ENCODE results near the gene TTBK2. TPM values are rescaled to one million over a fixed set of nuclear protein-coding genes. Genes with fewer than 3 reads are reported as not detected.

Gene TTBK2
- total RNA-seq, 2 experiments from 2014 or later: 17.5 to 20.1 TPM

- intact Hi-C loops (cut with DNase I, micrococcal nuclease): no loop called here
- Mint-ChIP-seq H3K9me3 (peaks cover 2% of the 10 kb centered on the region), H3K27me3 (no peaks in the 10 kb centered on the region), H3K27ac (no peak overlapping the region), H3K36me3 (ENCODE audit: low read depth) (peaks cover 28% of the 10 kb centered on the region), H3K4me1 (ENCODE audit: low read depth) (peaks cover 4% of the 10 kb centered on the region), H3K4me3 (no peak overlapping the region)
- DNase-seq (no peak), ATAC-seq (ENCODE audit: poor library complexity) (no peak)
- Histone ChIP-seq H3K4me3 (ENCODE audit: low read length) (no peak overlapping the region), H3K36me3 (ENCODE audit: insufficient read depth, low read length) (no peaks in the 10 kb centered on the region), H3K27ac (ENCODE audit: low read depth in 1 of 2, low read length in 2 of 2) (no peak overlapping the region), H3K9me3 (ENCODE audit: control insufficient read depth in 1 of 2, insufficient read depth in 1 of 2, low read length in 2 of 2) (no peaks in the 10 kb centered on the region), H3K27me3 (ENCODE audit: control insufficient read depth in 1 of 2, insufficient read depth in 2 of 2, low read length in 2 of 2) (no peaks in the 10 kb centered on the region), H3K4me1 (ENCODE audit: insufficient read depth, low read length) (no peaks in the 10 kb centered on the region)
- ChIA-PET CTCF (no interaction called here), POLR2A (no interaction called here)
- no peak for TF ChIP-seq CTCF (IDR thresholded peaks at IDR 0.05)
Measured at GRCh38 chr15:42879443-42879842, 41.1 kb downstream of the TTBK2 start.

GRCh38 chr15:42876224-42876623 is 44.4 kb downstream of the TTBK2 start:
- H3K27me3 ChIP-seq (ENCODE audit: control insufficient read depth in 1 of 2, insufficient read depth in 2 of 2, low read length in 2 of 2): no peaks in the 10 kb centered on the region
- DNase-seq: no peak
- no peaks in the 10 kb centered on the region for H3K36me3 ChIP-seq (ENCODE audit: insufficient read depth, low read length)
- Mint-ChIP-seq H3K4me3 (no peak overlapping the region), H3K36me3 (ENCODE audit: low read depth) (peaks cover 38% of the 10 kb centered on the region), H3K9me3 (no peaks in the 10 kb centered on the region), H3K27me3 (no peaks in the 10 kb centered on the region), H3K27ac (no peak overlapping the region), H3K4me1 (ENCODE audit: low read depth) (peaks cover 4% of the 10 kb centered on the region)
- no peak overlapping the region for H3K27ac ChIP-seq (ENCODE audit: low read depth in 1 of 2, low read length in 2 of 2)
- ChIA-PET CTCF (no interaction called here), POLR2A (no interaction called here)
- intact Hi-C loops (cut with DNase I, micrococcal nuclease): no loop called here
- H3K4me1 ChIP-seq (ENCODE audit: insufficient read depth, low read length): no peaks in the 10 kb centered on the region
- H3K9me3 ChIP-seq (ENCODE audit: control insufficient read depth in 1 of 2, insufficient read depth in 1 of 2, low read length in 2 of 2): no peaks in the 10 kb centered on the region
- no peak overlapping the region for H3K4me3 ChIP-seq (ENCODE audit: low read length)
- ATAC-seq (ENCODE audit: poor library complexity): no peak
- no peak for TF ChIP-seq CTCF (IDR thresholded peaks at IDR 0.05)

- Histone ChIP-seq H3K9me3 (ENCODE audit: control insufficient read depth in 1 of 2, insufficient read depth in 1 of 2, low read length in 2 of 2) (no peaks in the 10 kb centered on the region), H3K4me1 (ENCODE audit: insufficient read depth, low read length) (no peaks in the 10 kb centered on the region), H3K4me3 (ENCODE audit: low read length) (no peak overlapping the region), H3K27me3 (ENCODE audit: control insufficient read depth in 1 of 2, insufficient read depth in 2 of 2, low read length in 2 of 2) (no peaks in the 10 kb centered on the region), H3K27ac (ENCODE audit: low read depth in 1 of 2, low read length in 2 of 2) (no peak overlapping the region), H3K36me3 (ENCODE audit: insufficient read depth, low read length) (peaks cover 5% of the 10 kb centered on the region)
- CTCF ChIA-PET: no interaction called here
- Mint-ChIP-seq H3K27me3 (no peaks in the 10 kb centered on the region), H3K4me3 (no peak overlapping the region), H3K36me3 (ENCODE audit: low read depth) (peaks cover 63% of the 10 kb centered on the region), H3K27ac (no peak overlapping the region), H3K9me3 (no peaks in the 10 kb centered on the region), H3K4me1 (ENCODE audit: low read depth) (peaks cover 3% of the 10 kb centered on the region)
- ATAC-seq (ENCODE audit: poor library complexity): no peak
- intact Hi-C loops (cut with DNase I, micrococcal nuclease): no loop called here
- TF ChIP-seq CTCF (IDR thresholded peaks at IDR 0.05): no peak
- DNase-seq: no peak
- POLR2A ChIA-PET: no interaction called here
Measured at GRCh38 chr15:42868683-42869082, 51.9 kb downstream of the TTBK2 start.

Measured in CD4-positive, alpha-beta T cell (primary cell).